ENCODE measurements around the gene AHNAK2.

The AHNAK2 gene

GRCh38 chr14:104931771-104932675 is 46.2 kb downstream of the AHNAK2 start:
- H3K9me3 ChIP-seq = no peaks in the 10 kb centered on the region
- no peaks in the 10 kb centered on the region for H3K36me3 ChIP-seq
- no peak overlapping the region for H3K4me3 ChIP-seq (ENCODE audit: low read depth, low read length)
- peaks cover 3% of the 10 kb centered on the region for H3K4me1 ChIP-seq
- no peak for DNase-seq
- H3K27me3 ChIP-seq = no peaks in the 10 kb centered on the region
- no peak for TF ChIP-seq CTCF (IDR thresholded peaks at IDR 0.05; ENCODE audit: low read depth, low read length)

- no peaks in the 10 kb centered on the region for H3K9me3 ChIP-seq
- TF ChIP-seq CTCF (IDR thresholded peaks at IDR 0.05; ENCODE audit: low read depth, low read length) = no peak
Observed at GRCh38 chr14:104931304-104931770, 46.8 kb downstream of the AHNAK2 start.

GRCh38 chr14:104930526-104931303 is 47.5 kb downstream of the AHNAK2 start:
- Histone ChIP-seq H3K36me3 (no peaks in the 10 kb centered on the region), H3K4me3 (ENCODE audit: low read depth, low read length) (no peak overlapping the region), H3K9me3 (no peaks in the 10 kb centered on the region), H3K27me3 (no peaks in the 10 kb centered on the region), H3K4me1 (peaks cover 3% of the 10 kb centered on the region)
- DNase-seq = no peak
- TF ChIP-seq CTCF (IDR thresholded peaks at IDR 0.05; ENCODE audit: low read depth, low read length) = no peak

More at GRCh38 chr14:104931304-104931770, 46.8 kb downstream of the AHNAK2 start:
- Histone ChIP-seq H3K4me3 (ENCODE audit: low read depth, low read length) (no peak overlapping the region), H3K27me3 (no peaks in the 10 kb centered on the region), H3K36me3 (no peaks in the 10 kb centered on the region), H3K4me1 (peaks cover 3% of the 10 kb centered on the region)
- DNase-seq = no peak

- no peaks in the 10 kb centered on the region for H3K9me3 ChIP-seq
- H3K36me3 ChIP-seq = no peaks in the 10 kb centered on the region
- H3K27me3 ChIP-seq = no peaks in the 10 kb centered on the region
- H3K4me3 ChIP-seq (ENCODE audit: low read depth, low read length) = no peak overlapping the region
- no peak for TF ChIP-seq CTCF (IDR thresholded peaks at IDR 0.05; ENCODE audit: low read depth, low read length)
- DNase-seq = no peak
- H3K4me1 ChIP-seq = peaks cover 3% of the 10 kb centered on the region
Observed at GRCh38 chr14:104929268-104930230, 48.6 kb downstream of the AHNAK2 start.

- H3K4me1 ChIP-seq = peaks cover 3% of the 10 kb centered on the region
- H3K9me3 ChIP-seq = peaks cover 5% of the 10 kb centered on the region; the same call in 1 of the 2 replicates
- TF ChIP-seq CTCF (IDR thresholded peaks at IDR 0.05; ENCODE audit: low read depth, low read length) = no peak
- no peaks in the 10 kb centered on the region for H3K36me3 ChIP-seq
- no peaks in the 10 kb centered on the region for H3K27me3 ChIP-seq
- H3K4me3 ChIP-seq (ENCODE audit: low read depth, low read length) = no peak overlapping the region
- DNase-seq = no peak
Observed at GRCh38 chr14:104928391-104929133, 49.6 kb downstream of the AHNAK2 start.
